HG02885 (cell line): ENCODE results near the gene JPH4.
A peak's percentile ranks its signal among the peaks of the same experiment; 100 is the strongest.
"Not testable (repeated sequence)": the region's sequence is repeated elsewhere in the genome, so short reads cannot be mapped to it uniquely, and the experiment has no call there.

Source experiments
- ATAC-seq: cut with Tn5 transposase; IDR thresholded peaks from one replicate; pipeline ENCODE4 v1.9.1; 2021; ENCODE audit warnings: mild to moderate bottlenecking; ENCODE audit not compliant: unreplicated experiment, poor library complexity

Gene JPH4

GRCh38 chr14:23609411-23610089 lies 31.0 kb upstream of the JPH4 start:
- ATAC-seq = not testable (repeated sequence)

- ATAC-seq = no peak
These were observed 30.4 kb upstream of the JPH4 start for GRCh38 chr14:23609001-23609400.

- no peak for ATAC-seq
These were observed 29.9 kb upstream of the JPH4 start for GRCh38 chr14:23608454-23608853.

GRCh38 chr14:23605931-23606585 lies 27.5 kb upstream of the JPH4 start:
- ATAC-seq = peak; percentile 87

- no peak for ATAC-seq
These were observed 26.1 kb upstream of the JPH4 start for GRCh38 chr14:23604675-23605170.

- no peak for ATAC-seq
These were observed 25.6 kb upstream of the JPH4 start for GRCh38 chr14:23604148-23604547.

- ATAC-seq = no peak
These were observed 24.5 kb upstream of the JPH4 start for GRCh38 chr14:23603103-23603502.

GRCh38 chr14:23602181-23603095 lies 23.8 kb upstream of the JPH4 start:
- no peak for ATAC-seq

GRCh38 chr14:23601845-23602180 lies 23.2 kb upstream of the JPH4 start:
- ATAC-seq = no peak

- ATAC-seq = no peak
These were observed 22.8 kb upstream of the JPH4 start for GRCh38 chr14:23601424-23601823.

- no peak for ATAC-seq
These were observed 22.2 kb upstream of the JPH4 start for GRCh38 chr14:23600806-23601205.

GRCh38 chr14:23600322-23600707 lies 21.7 kb upstream of the JPH4 start:
- no peak for ATAC-seq

GRCh38 chr14:23594191-23594590 lies 15.6 kb upstream of the JPH4 start:
- ATAC-seq = not testable (repeated sequence)

- ATAC-seq = no peak
These were observed 11.6 kb upstream of the JPH4 start for GRCh38 chr14:23590198-23590597.

- no peak for ATAC-seq
These were observed 11.0 kb upstream of the JPH4 start for GRCh38 chr14:23589606-23590005.

GRCh38 chr14:23588884-23589598 lies 10.5 kb upstream of the JPH4 start:
- ATAC-seq = peak; percentile 96

- ATAC-seq = not testable (repeated sequence)
These were observed 6.1 kb upstream of the JPH4 start for GRCh38 chr14:23584527-23585203.

- ATAC-seq = not testable (repeated sequence)
These were observed 5.4 kb upstream of the JPH4 start for GRCh38 chr14:23583761-23584526.
